B cell (primary cell): ENCODE measurements around the gene FLCN. TPM values are rescaled to one million over a fixed set of nuclear protein-coding genes. Genes with fewer than 3 reads are reported as not detected.

Source experiments
- ATAC-seq: fragments of 200-7000 bp; cut with Tn5 transposase; one replicate; pipeline ENCODE4 v1.10.0; 2021; ENCODE audit warnings: low read depth, mild to moderate bottlenecking, moderate number of reproducible peaks, moderate library complexity
- CTCF ChIA-PET: fragments of 350-600 bp; sonication (Branson Sonifier 250); formaldehyde crosslinking; loops from one replicate; lab custom pipeline; 2021; ENCODE audit warnings: antibody characterized with exemption, inconsistent platforms; lab: Charles Lee
- POLR2A ChIA-PET: fragments of 350-600 bp; sonication (Branson Sonifier 250); formaldehyde crosslinking; loops from one replicate; lab custom pipeline; 2021; ENCODE audit warnings: antibody characterized with exemption; lab: Charles Lee
- DNase-seq: peaks from one replicate; pipeline ENCODE4 v3.0.0; 2013
- H2AFZ ChIP-seq: 2 replicates; pipeline ENCODE4 v1.6.1; 2012; ENCODE audit warnings: mild to moderate bottlenecking, low read depth, low read length; ENCODE audit not compliant: insufficient read depth, poor library complexity, severe bottlenecking
- H3K27ac ChIP-seq, 2 donors: 1 replicate in 1 of 2; 2 replicates in 1 of 2; pipeline ENCODE4 v1.5.1; 2012 to 2013; ENCODE audit warnings: low read length in 2 of 2, mild to moderate bottlenecking in 2 of 2, moderate library complexity in 1 of 2
- H3K27me3 ChIP-seq, 4 experiments: fragments of 200-600 bp in 1 of 4; sonication (generic) in 1 of 4; replicated peaks in 1 of 4; 1 replicate in 2 of 4; 2 replicates in 2 of 4; pipeline versions ENCODE4 v1.6.1 to v1.7.0; 2013 to 2016; ENCODE audit warnings: low read length in 3 of 4, mild to moderate bottlenecking in 2 of 4, mixed read lengths in 1 of 4, moderate library complexity in 1 of 4; ENCODE audit not compliant: insufficient read depth in 4 of 4, control insufficient read depth in 3 of 4; ENCODE audit errors: control extremely low read depth in 1 of 4
- H3K36me3 ChIP-seq, 2 experiments: replicated peaks in 1 of 2; 1 replicate in 1 of 2; 2 replicates in 1 of 2; pipeline versions ENCODE4 v1.6.1 to v1.7.1; 2013; ENCODE audit warnings: low read length in 1 of 2; ENCODE audit not compliant: insufficient read depth in 2 of 2, control insufficient read depth in 1 of 2; ENCODE audit errors: control extremely low read depth in 1 of 2, extremely low read depth in 1 of 2
- H3K4me1 ChIP-seq, 2 donors: fragments of 200-600 bp in 1 of 2; sonication (generic) in 1 of 2; 1 replicate in 1 of 2; 2 replicates in 1 of 2; pipeline versions ENCODE4 v1.5.1 to v1.6.1; 2013 to 2017; ENCODE audit warnings: low read length in 2 of 2; ENCODE audit not compliant: control insufficient read depth in 2 of 2, insufficient read depth in 2 of 2
- H3K4me2 ChIP-seq: replicated peaks from 2 replicates; pipeline ENCODE3; 2012; ENCODE audit warnings: mild to moderate bottlenecking, low read depth, low read length; ENCODE audit not compliant: poor library complexity, severe bottlenecking
- H3K4me3 ChIP-seq, 5 experiments: fragments of 200-600 bp in 1 of 5; sonication (generic) in 1 of 5; 1 replicate in 3 of 5; 2 replicates in 2 of 5; pipeline versions ENCODE4 v1.5.1 to v1.7.0; 2011 to 2016; ENCODE audit warnings: low read length in 4 of 5, mild to moderate bottlenecking in 4 of 5, low read depth in 2 of 5, control low read depth in 1 of 5, moderate library complexity in 1 of 5; ENCODE audit not compliant: insufficient read depth in 1 of 5; ENCODE audit errors: control extremely low read depth in 1 of 5, extremely low read depth in 1 of 5
- H3K79me2 ChIP-seq: fragments of 200-600 bp; sonication (generic); one replicate; pipeline ENCODE4 v1.6.0; 2016; ENCODE audit warnings: low read length; ENCODE audit not compliant: control insufficient read depth, insufficient read depth
- H3K9ac ChIP-seq: fragments of 200-600 bp; sonication (generic); 2 replicates; pipeline ENCODE4 v1.6.1; 2017; ENCODE audit warnings: mild to moderate bottlenecking, low read length, moderate library complexity
- H3K9me3 ChIP-seq, 3 donors: one replicate each; pipeline versions ENCODE4 v1.6.1 to v1.7.1; 2013; ENCODE audit warnings: low read length in 2 of 3; ENCODE audit not compliant: control insufficient read depth in 2 of 3, insufficient read depth in 1 of 3; ENCODE audit errors: control extremely low read depth in 1 of 3
- H4K20me1 ChIP-seq: 2 replicates; pipeline ENCODE4 v1.6.0; 2012; ENCODE audit warnings: mild to moderate bottlenecking, low read length; ENCODE audit not compliant: insufficient read depth, control insufficient read depth, poor library complexity, severe bottlenecking
- H3K27ac Mint-ChIP-seq: one replicate; pipeline ENCODE4 v1.8.0; 2021; ENCODE audit warnings: mixed read lengths
- H3K27me3 Mint-ChIP-seq: one replicate; pipeline ENCODE4 v1.8.0; 2021; ENCODE audit warnings: mixed read lengths
- H3K4me1 Mint-ChIP-seq: one replicate; pipeline ENCODE4 v1.8.0; 2021; ENCODE audit warnings: mixed read lengths
- H3K4me3 Mint-ChIP-seq: one replicate; pipeline ENCODE4 v1.8.0; 2021; ENCODE audit warnings: mixed read lengths
- H3K9me3 Mint-ChIP-seq: one replicate; pipeline ENCODE4 v1.8.0; 2022; ENCODE audit warnings: mixed read lengths; ENCODE audit not compliant: insufficient read depth
- CTCF ChIP-seq: fragments of 200-600 bp; IDR thresholded peaks from one replicate; pipeline ENCODE4 v1.8.0; 2022; ENCODE audit warnings: antibody characterized with exemption, mild to moderate bottlenecking
- EZH2 ChIP-seq: IDR thresholded peaks from 2 replicates; pipeline ENCODE4 v1.6.1; 2012; ENCODE audit warnings: borderline replicate concordance, low read depth, mild to moderate bottlenecking, moderate library complexity, low read length; ENCODE audit not compliant: insufficient read depth, poor library complexity, severe bottlenecking
- WGBS: methylation state at CpG from one replicate; pipeline ENCODE4 v1.1.5; 2013; ENCODE audit warnings: missing lambda C conversion rate; ENCODE audit not compliant: insufficient coverage; 5-methylcytosine and 5-hydroxymethylcytosine counted together
- intact Hi-C: fragments of 100-400 bp; cut with micrococcal nuclease; formaldehyde crosslinking; loops from one replicate; pipeline ENCODE4 v1.10.0; 2022
- polyA plus RNA-seq: library from polyadenylated mRNA; depleted of rRNA; stranded (reverse); fragments of >200 nt; gene quantifications from 2 replicates; pipeline ENCODE4 v1.2.3, GENCODE V29; 2012
- total RNA-seq, 2 donors: library from RNA; stranded (reverse); fragments of 120-200 nt in 1 of 2; gene quantifications; 1 replicate in 1 of 2; 2 replicates in 1 of 2; pipeline versions ENCODE4 v1.2.3 to v1.2.4, GENCODE V29; 2013 to 2022

FLCN gene
- total and polyA plus RNA-seq, 2 donors (not counting 1 experiment from before 2014, with no cell fraction given) = 36.6 to 128 TPM

DNA sequence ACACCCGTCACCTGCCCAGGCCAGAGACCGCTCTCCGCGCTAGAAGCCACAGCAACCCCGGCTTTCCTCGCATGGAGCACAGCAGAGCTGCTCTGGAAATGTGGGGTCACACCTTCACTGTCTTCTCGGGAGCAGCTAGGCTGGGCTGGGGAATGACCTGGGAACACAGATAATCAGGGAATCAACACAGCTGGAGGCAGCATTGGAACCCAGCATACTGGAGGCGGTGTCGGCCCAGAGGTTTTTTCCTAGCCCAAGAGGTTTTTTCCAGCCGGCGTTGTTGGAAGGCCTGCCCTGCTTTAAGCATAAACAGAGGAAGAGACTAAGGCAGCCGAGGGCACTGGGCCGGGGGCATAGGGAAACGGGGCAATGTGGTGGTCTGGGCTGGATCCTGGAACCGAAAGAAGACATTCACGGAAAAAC is 30.0 kb downstream of the FLCN start:
- Histone ChIP-seq H3K9me3 (peaks cover 0 to 11% (median 0%) of the 10 kb centered on the region in 3 donors), H2AFZ (no peak overlapping the region), H3K4me2 (peak overlapping the region; percentile 99), H4K20me1 (peaks cover 4% of the 10 kb centered on the region), H3K27me3 (no peaks in the 10 kb centered on the region), H3K79me2 (peaks cover 9% of the 10 kb centered on the region), H3K27ac (peak overlapping the region; percentile 65 to 66), H3K9ac (no peak overlapping the region), H3K36me3 (peaks cover 4 to 8% of the 10 kb centered on the region in 2 experiments), H3K4me3 (no peak overlapping the region), H3K4me1 (peaks cover 14 to 25% of the 10 kb centered on the region in 2 donors)
- no peaks in the 10 kb centered on the region for H3K27me3 Mint-ChIP-seq
- intact Hi-C loops = loop anchor here (1.0 to 10.0 kb wide), 3 partner anchors 30 to 162 kb away; partner anchors contain the start of genes FLCN and MPRIP
- H3K4me3 Mint-ChIP-seq = peak overlapping the region; percentile 70
- no peaks in the 10 kb centered on the region for H3K9me3 Mint-ChIP-seq
- ATAC-seq = no peak
- TF ChIP-seq CTCF (no peak), EZH2 (no peak)
- POLR2A ChIA-PET = interaction anchor here (0.8 to 1.6 kb wide), 2 partner anchors 20 to 30 kb away, joined by 3 to 4 read pairs; partner anchors contain the start of gene FLCN
- H3K4me1 Mint-ChIP-seq = peaks cover 20% of the 10 kb centered on the region
- 88% methylated on average over 15 of the region's 16 CpGs for WGBS
- CTCF ChIA-PET = no interaction called here
- DNase-seq = no peak
- peak overlapping the region; percentile 89 for H3K27ac Mint-ChIP-seq

GRCh38 chr17:17206124-17206912 is 30.6 kb downstream of the FLCN start, which contains the start of gene PLD6:
TSS of gene PLD6 (minus strand) at chr17:17206333. CDS start at chr17:17206286, 47 bp downstream.
- ChIA-PET CTCF (no interaction called here), POLR2A (interaction anchor here (0.5 to 1.6 kb wide), 2 partner anchors 27 to 31 kb away, joined by 4 to 7 read pairs; partner anchors contain the start of gene FLCN)
- Histone ChIP-seq H3K4me3 (peak within 1 kb of the TSS in 4 of 5 experiments; percentile 57 to 71 (median 59)), H3K27ac (peak within 1 kb of the TSS; percentile 65 to 66), H3K4me1 (peaks cover 14 to 25% of the 10 kb centered on the region in 2 donors), H3K9ac (peak within 1 kb of the TSS; percentile 62), H2AFZ (peak within 1 kb of the TSS; percentile 86), H3K27me3 (no peaks in the 10 kb centered on the region), H4K20me1 (peaks cover 4% of the 10 kb centered on the region), H3K36me3 (peaks cover 1 to 8% of the 10 kb centered on the region in 2 experiments), H3K79me2 (peaks cover 9% of the 10 kb centered on the region), H3K4me2 (peak within 1 kb of the TSS; percentile 99), H3K9me3 (peaks cover 0 to 11% (median 0%) of the 10 kb centered on the region in 3 donors)
- Mint-ChIP-seq H3K27ac (peak within 1 kb of the TSS; percentile 89), H3K4me3 (peak within 1 kb of the TSS; percentile 93), H3K27me3 (no peaks in the 10 kb centered on the region), H3K4me1 (peaks cover 20% of the 10 kb centered on the region), H3K9me3 (no peaks in the 10 kb centered on the region)
- DNase-seq = peak; percentile 96
- WGBS = 24% methylated on average over 76 of the region's 78 CpGs
- peak; percentile 85 for ATAC-seq
- intact Hi-C loops = loop anchor here (1.0 to 10.0 kb wide), 3 partner anchors 31 to 162 kb away; partner anchors contain the start of genes FLCN and MPRIP
- no peak for TF ChIP-seq CTCF
- TF ChIP-seq EZH2 = no peak
